Measurements from ENCODE around the gene LGR6.
"Not testable (repeated sequence)": the region's sequence is repeated elsewhere in the genome, so short reads cannot be mapped to it uniquely, and the experiment has no call there.

Gene LGR6

DNA sequence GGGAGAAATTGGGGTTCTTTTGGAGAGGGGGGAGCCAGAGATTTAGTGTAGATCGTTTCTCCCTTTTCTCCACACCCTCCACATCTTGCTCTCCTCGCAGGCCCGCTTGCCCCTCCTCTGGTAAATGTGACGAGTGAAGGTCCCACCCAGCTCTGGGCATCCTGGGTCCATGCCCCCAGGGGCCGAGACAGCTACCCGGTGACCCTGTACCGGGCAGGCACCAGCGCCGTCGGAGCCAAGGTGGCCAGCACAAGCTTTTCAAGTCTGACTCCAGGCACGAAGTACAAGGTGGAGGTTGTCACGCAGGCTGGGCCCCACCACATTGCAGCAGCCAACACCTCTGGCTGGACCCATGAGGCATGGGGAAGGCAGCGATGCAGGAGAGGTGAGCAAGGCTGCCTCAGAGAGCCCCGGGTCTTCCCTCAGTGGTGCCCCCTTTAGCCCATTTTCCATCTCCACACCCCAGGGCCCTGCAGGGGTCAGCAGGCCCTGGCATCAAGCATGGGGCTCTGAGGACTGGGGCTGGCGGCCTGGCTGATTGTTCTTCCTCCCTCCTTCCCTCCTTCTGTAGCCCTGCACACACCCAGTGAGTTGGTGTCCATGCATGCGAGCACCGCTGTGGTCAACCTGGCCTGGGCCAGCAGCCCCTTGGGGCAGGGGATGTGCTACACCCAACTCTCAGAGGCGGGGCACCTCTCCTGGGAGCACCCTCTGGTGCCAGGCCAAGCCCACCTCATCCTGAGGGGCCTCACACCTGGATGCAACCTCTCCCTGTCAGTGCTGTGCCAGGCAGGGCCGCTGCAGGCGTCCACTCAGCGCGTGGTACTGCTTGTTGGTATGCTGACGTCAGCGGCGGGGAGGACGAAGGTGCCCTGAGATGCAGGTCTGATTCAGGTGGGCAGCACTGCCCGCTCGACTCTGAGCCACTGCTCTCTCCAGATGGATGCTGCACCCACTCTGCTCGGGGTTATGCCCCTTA lies 16.4 kb upstream of the LGR6 start:
- no peak for DNase-seq (ENCODE audit: low read depth)

DNA sequence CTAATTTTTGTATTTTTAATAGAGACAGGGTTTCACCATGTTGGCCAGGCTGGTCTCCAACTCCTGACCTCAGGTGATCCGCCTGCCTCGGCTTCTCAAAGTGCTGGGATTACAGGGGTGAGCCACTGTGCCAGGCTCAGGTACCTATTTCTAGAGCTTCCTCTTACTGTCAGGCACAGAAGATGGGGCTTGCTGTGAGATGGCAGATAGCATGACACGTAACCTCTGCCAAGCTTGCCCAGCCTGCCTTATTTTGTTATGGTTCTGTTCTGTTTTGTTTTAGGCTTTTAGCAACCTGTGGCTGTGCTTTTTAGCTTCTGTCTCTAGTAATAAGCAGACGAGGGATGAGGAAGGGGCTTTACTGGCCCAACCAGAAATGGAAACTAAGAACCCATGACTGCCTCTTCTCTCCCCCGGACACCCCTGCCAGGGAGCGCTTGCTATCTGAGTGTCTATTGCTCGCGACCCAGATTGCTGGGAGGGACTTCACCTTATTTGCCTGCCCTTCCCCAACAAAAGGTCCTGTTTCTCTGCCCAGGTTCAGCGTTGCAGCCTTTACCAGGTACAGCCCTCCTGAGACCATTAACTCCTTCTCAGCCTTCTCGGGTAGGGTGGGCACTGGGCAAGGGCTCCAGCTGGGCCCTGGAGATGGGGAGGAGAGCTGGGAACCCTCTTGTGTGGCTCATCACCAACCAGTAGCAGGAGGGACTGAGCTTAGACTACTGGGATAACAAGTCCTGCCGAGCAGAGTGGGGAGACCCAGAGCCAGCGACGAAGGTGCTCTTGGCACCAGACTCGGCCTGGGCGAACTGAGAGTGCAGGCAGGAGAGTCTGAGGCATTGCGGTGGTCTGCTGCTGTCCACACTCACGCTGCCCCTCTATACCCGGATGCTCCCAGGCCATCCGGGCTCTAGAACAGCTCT lies 13.5 kb upstream of the LGR6 start:
- no peak for DNase-seq (ENCODE audit: low read depth)

DNA sequence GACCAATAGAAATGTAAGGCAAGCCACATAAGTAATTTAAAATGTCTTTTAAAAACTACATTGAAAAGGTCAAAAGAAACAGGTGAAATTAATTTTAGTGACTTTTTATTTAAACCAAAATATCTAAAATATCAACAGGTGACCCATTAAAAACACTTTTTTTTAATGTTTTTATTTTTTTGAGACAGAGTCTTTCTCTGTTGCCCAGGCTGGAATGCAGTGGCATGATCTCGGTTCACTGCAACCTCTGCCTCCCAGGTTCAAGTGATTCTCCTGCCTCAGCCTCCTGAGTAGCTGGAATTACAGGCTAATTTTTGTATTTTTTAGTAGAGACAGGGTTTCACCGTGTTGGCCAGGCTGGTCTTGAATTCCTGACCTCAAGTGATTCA lies 12.9 kb upstream of the LGR6 start:
- DNase-seq (ENCODE audit: low read depth): not testable (repeated sequence)

DNA sequence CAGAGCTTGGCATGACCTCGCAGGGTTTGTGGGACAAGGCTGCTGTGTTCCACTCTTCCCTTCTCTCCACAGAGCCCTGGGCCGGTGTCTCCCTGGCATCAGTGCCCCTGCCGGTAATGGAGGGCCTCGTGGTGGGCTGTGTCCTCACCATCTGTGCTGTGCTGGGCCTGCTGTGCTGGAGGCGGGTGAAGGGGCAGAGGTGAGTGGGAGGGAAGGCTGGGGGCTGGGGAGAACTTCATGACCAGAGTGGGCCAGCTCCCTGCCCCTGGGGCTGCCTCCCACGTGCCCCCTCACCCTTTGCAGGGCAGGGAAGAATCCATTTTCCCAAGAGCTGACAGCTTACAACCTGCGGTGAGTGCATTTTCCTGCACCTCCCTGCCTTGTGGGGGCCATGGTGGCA lies 12.0 kb upstream of the LGR6 start:
- DNase-seq (ENCODE audit: low read depth): no peak

DNA sequence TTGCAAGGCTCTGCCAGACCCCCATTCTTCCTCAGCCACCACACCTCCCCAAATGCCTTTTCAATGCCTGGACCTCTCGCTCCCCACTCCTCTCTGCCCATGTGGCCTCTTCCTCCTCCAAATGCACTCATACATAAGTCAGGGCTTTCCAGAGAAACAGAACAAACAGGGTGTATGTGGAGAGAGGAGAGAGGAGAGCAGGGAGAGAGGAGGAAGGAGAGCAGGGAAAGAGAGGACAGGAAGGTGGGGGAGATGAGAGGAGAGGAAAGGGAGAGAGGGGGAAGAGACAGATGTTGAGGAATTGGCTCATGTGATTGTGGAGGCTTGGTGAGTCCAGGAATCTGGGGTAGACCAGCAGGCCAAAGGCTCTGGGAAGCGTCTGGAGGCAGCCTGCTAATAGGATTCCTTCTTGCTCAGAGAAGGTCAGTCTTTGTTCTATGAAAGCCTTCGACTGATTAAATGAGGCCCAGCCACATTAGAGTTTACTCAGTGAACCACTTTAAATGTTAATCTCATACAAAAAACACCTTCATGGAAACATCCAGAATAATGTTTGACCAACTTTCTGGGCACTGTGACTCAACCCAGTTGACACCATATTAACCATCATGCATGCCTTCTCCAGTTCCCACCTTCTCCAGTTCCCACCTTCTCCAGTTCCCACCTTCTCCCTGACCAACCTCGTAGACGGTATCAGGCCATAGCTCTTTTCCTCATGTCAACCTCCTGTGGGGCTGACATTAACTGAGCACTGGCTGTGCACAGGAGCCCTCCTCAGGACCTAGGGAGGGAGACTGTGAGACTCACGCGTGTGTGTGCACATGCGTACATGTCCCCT lies 11.3 kb upstream of the LGR6 start:
- DNase-seq (ENCODE audit: low read depth): no peak

DNA sequence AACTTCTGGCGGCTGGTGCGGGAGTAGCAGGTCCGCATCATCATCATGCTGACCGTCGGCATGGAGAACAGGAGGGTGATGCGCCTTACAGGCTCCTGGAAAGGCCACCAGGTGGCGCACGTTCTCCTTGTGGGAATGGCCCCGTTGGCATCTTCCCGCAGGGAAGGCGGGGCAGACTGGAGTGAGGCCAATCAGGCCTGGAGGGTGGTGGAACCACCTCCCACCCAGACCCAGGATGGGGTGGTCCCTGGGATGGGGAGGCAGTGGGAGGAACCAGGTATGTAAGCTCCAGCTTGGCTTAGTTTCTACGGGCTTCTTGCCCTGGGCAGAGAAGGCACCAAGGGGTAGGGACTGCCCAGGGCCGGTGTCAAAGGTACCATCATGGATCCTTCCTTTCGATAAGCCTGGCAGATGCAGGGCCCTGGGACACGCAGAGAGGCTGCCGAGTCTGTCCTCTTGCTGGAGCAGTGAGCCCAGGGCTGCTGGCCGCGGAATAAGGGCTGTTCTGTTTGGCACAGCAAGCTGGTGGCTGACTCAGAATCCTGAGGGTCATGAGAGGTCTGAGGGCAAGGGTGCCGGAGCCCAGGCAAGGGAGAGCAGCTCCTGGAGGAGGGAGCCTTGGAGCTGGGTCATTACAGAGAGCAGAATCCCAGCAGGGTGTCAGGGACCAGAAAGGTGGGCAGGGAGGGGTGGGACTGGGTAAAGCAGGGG lies 8.7 kb upstream of the LGR6 start:
- peak; percentile 65 for DNase-seq (ENCODE audit: low read depth)

DNA sequence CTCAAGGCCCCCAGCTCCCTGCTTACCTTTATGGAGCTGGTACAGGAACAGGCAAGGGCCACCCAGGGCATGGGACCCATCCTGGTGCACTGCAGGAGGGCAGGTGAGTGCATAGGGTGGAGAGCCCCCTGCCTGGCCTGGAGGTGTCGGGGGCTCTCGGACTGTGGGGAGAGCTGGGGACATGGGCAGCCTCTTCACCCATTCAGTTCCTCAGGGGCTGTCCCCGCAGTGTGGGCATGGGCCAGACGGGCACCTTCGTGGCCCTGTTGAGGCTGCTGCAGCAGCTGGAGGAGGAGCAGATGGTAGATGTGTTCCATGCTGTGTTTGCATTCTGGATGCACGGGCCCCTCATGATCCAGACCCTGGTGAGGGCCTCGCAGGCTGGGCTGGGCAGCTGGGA lies 7.3 kb upstream of the LGR6 start:
- no peak for DNase-seq (ENCODE audit: low read depth)

DNA sequence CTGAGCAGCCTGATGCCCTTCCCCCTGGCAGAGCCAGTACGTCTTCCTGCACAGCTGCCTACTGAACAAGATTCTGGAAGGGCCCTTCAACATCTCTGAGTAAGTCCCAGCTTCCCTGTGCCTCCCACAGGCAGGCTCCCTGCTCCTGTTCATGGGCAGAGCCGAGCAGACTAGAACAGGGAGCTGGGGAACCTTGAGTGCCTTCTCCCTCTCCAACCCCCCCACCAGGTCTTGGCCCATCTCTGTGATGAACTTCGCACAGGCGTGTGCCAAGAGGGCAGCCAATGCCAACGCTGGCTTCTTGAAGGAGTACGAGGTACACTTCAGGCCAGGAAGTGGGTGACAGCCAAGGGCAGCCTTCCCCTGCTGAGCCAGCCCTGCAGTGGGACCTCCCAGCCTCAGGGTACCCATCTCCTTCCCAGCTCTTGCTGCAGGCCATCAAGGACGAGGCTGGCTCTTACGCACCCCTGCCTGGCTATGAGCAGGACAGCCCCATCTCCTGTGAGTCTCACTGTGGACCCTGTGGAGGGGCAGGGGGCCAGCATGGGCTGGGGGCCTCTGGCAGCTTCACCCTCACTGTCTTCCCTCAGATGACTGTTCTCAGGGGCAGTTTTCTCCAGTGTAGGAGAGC lies 6.4 kb upstream of the LGR6 start:
- DNase-seq (ENCODE audit: low read depth): no peak

DNA sequence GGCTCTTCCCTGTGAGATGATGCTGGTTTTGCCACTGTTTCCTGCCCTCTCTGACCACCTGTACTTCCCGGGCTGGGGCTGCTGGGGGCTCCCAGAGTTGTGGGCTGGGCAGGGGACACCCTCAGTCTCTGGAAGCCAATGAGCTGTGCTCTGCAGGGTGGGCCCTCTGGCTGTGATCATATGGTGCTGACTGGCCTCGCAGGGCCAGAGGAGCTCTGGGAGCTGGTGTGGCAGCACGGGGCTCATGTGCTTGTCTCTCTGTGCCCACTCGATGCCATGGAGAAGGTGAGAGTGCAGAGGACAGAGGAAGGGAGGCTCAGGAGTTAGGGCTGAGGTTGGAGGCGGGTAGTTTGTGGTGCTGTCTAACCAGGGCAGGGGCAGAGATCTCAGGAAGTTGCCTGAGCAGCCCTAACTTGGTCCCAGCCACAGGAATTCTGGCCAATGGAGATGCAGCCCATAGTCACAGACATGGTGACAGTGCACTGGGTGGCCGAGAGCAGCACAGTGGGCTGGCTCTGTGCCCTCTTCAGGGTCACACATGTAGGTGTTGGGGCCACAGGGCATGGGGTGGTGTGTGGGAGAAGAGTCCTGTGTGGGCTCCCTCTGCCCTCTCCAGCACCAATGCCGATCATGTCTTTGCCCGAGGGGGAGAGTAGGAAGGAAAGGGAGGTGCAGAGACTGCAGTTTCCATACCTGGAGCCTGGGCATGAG lies 5.7 kb upstream of the LGR6 start:
- no peak for DNase-seq (ENCODE audit: low read depth)

DNA sequence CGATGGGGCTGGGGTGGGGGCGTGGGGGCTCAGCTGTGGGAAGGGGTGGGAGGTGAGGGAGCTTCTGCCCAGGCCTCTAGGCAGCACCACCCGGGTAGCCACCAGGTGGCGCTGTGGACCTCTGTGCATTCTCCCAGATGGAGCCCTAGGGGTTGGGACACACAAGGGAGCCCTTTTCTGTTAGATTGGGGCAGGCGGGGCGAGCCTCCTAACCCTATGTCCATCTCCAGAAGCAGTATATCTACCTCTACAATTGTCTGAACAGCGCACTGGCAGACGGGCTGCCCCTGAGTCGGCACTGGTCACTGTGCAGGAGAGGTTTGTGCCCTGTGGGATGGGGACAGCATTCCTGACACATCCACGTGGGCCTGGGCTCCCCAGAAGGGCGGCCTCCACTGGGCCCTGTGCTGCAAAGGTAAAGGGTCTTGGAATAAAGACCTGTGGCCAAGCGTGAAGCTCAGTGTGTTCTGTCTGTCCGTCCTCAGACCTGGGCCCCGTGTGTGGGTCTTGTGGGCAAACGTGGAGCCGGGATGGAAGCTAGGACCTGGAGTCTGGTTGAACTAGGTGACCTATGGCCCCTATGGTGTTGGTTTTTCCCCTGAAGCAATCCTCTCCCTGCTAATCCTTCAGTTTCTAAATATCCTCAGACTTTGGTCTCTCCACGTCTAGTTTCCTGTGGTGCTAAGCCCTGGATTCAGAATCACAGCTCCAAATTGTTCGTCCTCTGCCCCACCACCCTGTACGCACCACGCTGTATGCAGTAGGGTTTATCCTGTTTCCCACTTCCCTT lies 4.4 kb upstream of the LGR6 start:
- DNase-seq (ENCODE audit: low read depth): peak; percentile 30

DNA sequence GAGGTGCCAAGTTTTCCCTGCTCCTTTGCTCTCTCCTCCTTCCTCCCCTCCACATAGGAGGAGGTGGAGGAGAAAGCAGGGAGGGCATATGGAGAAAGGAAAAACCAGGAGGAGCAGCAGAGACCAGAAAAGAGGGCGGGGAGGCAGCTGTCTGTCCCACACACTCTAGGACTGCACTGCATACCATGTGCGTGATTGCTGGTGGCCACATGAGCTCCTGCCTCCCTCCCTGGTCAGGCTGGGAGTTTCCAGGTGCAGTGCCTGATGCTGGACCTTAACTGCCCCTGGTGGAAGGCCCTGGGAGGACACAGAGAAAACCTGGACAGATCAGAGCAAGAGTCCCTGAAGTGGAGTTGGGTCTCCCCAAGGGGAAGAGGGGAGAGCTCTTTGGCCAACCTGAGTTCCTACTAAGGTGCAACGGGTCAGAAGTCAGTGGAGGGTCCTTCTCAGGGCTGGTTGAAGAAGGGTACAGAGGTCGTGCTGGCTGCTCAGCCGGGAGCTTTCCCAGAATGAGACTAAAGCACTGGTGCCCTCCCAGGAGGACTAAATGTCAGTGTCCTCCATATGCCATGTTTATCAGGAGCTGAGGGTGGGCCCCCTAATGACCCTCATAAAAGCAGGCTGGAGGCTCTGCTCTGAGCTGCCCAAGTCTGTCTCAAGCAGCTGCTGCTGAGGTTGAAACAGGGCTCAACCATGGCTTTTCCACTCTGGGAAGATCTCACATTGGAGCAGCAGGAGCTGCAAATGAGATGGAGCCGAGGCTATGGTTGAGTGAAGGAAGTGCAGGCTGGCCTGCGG lies 3.5 kb upstream of the LGR6 start:
- DNase-seq (ENCODE audit: low read depth): no peak

DNA sequence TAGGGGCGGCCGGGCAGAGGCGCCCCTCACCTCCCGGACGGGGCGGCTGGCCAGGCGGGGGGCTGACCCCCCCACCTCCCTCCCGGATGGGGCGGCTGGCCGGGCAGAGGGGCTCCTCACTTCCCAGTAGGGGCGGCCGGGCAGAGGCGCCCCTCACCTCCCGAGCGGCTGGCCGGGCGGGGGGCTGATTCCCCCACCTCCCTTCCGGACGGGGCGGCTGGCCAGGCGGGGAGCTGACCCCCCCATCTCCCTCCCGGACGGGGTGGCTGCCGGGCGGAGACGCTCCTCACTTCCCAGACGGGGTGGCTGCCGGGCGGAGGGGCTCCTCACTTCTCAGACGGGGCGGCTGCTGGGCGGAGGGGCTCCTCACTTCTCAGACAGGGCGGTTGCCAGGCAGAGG lies 2.2 kb upstream of the LGR6 start:
- not testable (repeated sequence) for DNase-seq (ENCODE audit: low read depth)

DNA sequence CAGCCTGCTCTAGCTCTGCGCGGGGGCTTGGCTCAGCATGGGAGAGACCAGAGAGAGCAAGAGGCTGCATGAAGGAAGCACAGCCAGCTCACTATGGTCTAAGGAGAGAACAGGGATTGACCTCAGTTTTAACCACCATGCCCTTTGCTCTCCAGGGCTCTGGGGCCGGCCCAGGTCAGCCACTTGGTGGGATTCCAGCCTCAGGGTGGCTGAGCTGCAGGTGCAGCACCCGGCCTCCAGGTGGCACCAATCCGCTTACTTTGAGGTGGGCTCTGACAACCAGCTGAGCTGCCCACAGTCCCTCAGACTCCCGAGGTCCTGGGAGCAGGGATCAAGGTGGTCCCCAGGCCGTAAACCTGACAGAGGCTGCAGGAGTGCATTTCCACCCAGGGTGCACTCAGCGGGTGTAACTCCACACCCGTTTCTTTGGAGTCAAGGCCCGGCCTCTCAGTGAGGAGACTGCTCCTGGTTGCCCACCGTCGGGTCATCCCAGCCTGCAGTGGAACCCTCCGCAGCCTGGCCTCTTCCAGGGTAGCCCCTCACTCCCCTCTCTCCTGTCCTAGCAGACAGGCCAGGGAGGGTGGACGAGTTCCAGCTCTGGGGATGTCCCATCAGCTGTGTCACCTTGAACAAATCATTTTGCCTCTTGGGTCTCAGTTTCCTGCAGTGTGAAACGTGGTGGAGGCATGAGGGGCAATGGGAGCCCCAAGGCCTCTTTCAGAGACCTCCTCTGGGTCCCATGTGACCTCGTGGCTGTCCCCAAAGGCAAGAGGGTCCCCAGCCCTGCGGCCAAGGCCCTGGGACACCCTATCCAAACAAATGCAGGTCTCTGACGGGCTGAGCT lies 607 bp upstream of the LGR6 start:
- peak; percentile 11 for DNase-seq (ENCODE audit: low read depth)

DNA sequence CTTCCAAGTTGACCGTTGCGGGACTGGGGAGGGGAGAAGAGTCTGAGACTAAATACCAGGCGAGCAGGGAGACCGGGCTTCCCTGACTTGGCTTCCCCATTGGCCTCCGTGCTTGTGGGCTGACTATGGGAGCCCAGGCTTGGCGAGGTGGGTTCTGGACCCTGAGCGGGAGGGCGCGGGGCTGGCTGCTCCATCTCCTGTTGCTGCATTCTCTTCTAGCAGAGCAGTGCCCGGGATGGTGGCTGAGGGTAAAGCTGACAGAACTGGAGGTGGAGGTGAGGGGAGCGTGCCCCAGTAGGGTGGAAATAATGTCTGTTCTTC lies 689 bp downstream of the LGR6 start:
- DNase-seq (ENCODE audit: low read depth): no peak

DNA sequence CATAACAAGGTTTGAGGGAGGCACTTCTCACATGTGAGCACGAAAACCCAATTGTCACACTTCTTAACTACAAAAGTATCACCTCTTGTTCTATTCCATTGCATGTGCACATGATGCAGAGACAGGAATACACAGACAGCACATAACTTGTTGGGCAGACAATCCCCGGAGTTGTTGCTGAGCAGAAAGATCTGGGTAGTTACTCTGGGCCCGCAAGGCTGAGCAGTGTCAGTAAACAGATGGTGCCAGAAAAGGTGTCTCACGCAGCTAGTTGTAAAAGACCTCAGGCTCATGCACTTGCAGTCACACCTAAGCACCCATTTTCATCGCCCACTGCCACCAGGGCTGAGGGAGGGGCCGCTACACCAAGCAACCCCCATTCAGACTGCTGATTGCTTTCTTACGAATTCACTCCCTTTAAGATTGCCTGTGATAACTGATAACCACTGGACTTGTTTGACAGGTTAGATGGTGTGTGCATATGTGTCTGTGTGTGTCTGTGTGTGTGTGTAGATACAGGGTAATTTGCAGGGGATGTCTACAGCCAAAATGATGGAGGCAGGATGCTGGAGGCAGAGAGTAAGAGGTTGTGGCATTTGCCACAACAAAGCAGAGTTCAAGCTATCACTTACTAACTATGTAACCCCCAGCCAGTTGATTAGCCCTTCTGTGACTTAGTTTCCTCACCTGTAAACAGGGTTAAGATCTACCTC lies 4.2 kb downstream of the LGR6 start:
- no peak for DNase-seq (ENCODE audit: low read depth)

DNA sequence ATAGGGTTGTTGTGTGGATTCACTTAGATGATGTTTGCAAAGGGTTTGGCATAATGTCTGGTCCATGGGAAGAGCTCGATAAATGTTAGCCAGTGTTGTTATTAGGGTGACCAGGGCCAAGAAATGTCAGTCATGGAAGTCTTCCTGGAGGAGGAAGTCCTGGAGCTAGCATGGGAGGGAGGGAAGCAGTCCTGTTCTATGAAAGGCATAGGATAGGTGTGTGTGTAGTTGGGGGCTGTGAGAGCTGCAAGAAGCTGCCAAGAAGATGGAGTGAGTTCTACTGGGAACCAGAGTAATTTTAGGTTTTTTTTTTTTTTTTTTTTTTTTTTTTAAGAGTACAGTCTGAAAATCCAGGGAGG lies 4.7 kb downstream of the LGR6 start:
- no peak for DNase-seq (ENCODE audit: low read depth)
